ENCODE results near the gene PSMD6.

DNA sequence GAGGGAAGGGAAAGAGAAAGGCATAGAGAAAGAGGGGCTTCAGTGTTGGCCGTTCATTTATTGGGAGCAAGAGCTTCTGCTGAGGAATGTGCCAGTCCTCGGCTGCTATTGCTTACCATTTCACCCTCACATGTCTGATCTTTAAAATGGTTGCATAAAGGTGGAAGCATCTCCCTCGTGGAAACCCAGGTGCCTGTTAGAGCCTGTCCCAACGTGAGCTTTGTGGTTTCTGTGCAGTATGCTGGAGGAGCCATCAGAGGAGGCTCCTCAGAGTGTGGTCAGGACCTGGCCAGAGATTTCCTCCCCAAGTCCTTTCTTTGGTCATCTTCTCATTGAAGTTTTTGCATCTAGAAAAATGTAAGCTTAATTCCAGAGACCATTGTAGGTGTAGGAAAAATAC is 34.4 kb downstream of the PSMD6 start:
- no peak for TF ChIP-seq POLR2AphosphoS5 (IDR thresholded peaks at IDR 0.05)
- TF ChIP-seq, protein P1, sequence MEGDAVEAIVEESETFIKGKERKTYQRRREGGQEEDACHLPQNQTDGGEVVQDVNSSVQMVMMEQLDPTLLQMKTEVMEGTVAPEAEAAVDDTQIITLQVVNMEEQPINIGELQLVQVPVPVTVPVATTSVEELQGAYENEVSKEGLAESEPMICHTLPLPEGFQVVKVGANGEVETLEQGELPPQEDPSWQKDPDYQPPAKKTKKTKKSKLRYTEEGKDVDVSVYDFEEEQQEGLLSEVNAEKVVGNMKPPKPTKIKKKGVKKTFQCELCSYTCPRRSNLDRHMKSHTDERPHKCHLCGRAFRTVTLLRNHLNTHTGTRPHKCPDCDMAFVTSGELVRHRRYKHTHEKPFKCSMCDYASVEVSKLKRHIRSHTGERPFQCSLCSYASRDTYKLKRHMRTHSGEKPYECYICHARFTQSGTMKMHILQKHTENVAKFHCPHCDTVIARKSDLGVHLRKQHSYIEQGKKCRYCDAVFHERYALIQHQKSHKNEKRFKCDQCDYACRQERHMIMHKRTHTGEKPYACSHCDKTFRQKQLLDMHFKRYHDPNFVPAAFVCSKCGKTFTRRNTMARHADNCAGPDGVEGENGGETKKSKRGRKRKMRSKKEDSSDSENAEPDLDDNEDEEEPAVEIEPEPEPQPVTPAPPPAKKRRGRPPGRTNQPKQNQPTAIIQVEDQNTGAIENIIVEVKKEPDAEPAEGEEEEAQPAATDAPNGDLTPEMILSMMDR (IDR thresholded peaks at IDR 0.05): no peak
